ENCODE results near the gene GSTM5.

- TF ChIP-seq CTCF (IDR thresholded peaks at IDR 0.05; ENCODE audit: control extremely low read depth in 1 of 3, insufficient read depth in 1 of 3, low read depth in 1 of 3, low read length in 3 of 3) (no peak), RAD21 (IDR thresholded peaks at IDR 0.05 in 1 of 2, conservative IDR thresholded peaks at IDR 0.05 in 1 of 2; ENCODE audit: low read depth in 2 of 2, low read length in 2 of 2) (no peak), HDAC2 (IDR thresholded peaks at IDR 0.05; ENCODE audit: borderline replicate concordance in 1 of 2, low read depth in 2 of 2, low read length in 2 of 2) (no peak), KDM5A (IDR thresholded peaks at IDR 0.05; ENCODE audit: low read length) (no peak), POLR2AphosphoS5 (IDR thresholded peaks at IDR 0.05; ENCODE audit: low read depth, low read length) (no peak)
Measured at GRCh38 chr1:109725510-109725909, 13.5 kb downstream of the GSTM5 start.

Data from H1 (cell line).